GM18499 (cell line): ENCODE data around the gene IGBP1.
"Not testable (repeated sequence)": the region's sequence is repeated elsewhere in the genome, so short reads cannot be mapped to it uniquely, and the experiment has no call there.

Experiments used
- ATAC-seq: cut with Tn5 transposase; IDR thresholded peaks from one replicate; pipeline ENCODE4 v1.9.1; 2021; ENCODE audit warnings: moderate number of reproducible peaks; ENCODE audit not compliant: insufficient read depth, unreplicated experiment

Gene IGBP1

DNA sequence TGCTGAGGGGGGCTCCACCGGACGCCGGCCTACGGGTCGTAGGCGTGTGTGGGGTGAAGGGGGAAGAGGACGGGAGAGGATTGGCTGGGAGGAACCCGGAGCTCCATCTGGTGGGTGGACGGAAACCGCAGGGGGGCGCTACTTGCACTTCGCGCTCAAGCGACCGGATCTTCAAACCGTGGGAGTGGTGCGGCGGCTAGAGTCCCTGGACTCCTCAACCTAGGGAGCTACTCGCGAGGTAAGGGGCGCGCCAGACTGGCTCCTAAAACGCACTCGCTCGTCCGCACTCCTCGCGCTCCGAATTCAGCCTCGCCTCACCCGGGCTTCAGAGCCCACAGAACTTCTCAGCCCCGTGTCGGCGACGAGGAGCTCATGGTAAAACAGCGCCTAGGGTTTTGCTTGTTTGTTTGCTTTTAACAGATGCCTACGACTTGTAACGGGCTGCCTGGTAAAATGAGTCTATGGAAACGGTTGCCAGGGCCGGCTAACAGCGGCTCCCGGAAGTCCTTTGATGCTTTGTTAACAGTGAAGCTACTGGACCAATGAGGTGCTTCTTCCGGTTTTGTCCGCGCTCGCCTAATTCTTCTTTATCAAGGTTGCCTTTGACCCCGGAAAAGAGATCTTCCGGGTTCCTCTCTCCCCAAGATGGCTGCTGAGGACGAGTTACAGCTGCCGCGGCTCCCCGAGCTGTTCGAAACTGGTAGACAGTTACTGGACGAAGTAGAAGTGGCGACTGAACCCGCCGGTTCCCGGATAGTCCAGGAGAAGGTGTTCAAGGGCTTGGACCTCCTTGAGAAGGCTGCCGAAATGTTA is at the start of gene IGBP1:
IGBP1 (plus strand) TSS at position 145 of the 813 bp plus-strand sequence; CDS start at position 646, 501 bp downstream.
- ATAC-seq: peak; percentile 83

DNA sequence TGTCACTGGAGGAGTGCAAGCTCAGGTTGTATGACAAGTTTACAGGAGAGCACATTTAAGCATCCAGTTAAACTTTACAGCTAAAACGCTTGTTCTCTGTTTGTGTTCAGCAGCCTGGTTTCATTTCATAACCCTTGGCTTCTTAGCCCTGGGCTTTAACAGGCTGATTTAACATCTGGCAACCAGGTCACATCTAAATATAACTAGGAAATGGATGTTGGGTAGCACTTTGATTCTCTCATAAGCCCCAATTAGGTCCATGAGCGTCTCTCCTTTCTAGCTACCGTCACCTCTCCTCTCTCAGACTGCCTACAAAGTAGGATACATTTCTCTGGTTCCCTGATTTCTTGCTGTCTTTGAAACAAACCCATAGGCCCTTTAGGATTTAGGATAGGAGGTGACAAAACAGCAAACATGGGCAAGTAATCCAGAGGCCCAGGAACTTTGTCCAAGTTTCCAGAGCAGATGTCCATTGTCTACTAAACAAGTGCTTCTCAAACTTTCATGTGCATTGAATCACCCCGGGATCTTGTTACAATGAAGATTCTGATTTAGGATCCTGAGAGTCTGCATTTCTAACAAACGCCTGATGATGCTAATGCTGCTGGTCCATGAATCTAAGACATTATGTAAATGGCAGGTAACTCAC is 48.5 kb upstream of the IGBP1 start:
- ATAC-seq: no peak

DNA sequence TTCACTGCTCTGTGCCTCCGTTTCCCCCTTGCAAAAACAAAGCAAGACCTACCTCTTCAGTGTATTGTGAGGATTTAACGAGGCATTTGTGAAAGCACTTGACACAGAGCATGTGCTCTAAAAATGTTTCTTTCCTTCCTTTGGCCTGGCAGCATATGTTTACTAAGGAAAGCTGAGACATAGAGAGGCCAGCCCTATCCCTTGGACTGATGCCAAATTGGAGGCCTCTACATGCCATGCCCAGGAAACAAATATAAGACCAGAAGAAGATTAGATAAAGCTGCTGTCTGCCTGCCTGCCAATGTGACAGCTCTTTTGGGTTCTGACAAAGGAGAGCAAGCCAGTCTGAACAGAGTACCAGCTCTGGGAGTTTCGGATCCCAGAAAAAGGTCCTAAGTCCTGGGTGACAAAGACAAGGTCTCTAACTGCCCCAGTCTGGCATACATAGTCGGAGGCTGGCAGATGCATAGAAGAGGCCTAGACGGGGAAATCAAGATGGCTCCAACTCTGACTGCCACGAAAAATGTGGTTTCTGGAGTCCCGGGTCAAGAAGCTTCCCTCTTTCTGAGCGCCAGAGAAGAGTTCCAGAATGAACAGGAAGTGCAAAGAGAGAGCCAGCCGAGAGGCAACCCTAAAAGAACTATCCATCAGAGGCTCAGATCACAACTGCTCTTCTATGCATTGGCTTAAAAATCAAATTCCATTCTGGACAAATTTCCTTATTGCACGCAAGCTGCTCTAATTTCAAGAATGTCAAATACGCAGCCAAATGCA is 45.2 kb upstream of the IGBP1 start:
- ATAC-seq: no peak

DNA sequence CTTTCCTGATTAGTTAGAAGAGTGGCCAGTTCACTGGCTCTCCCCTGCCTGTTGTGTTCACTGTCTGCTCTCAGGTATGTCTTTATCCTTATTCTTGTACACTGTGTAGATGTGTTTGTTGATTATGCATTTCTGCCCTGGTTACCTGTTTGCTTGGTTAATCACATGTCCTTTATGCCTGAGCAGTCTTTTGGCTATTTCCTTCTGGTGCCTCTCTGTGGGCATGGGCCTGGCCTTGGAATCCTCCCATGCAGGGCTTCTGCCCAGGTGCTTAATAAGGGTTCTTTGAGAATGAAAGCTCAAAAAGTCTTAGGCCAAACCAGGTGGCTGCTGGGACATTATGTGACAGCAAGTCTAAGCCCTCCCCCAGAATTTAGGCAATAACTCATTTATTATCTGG is 44.5 kb upstream of the IGBP1 start:
- ATAC-seq: no peak

DNA sequence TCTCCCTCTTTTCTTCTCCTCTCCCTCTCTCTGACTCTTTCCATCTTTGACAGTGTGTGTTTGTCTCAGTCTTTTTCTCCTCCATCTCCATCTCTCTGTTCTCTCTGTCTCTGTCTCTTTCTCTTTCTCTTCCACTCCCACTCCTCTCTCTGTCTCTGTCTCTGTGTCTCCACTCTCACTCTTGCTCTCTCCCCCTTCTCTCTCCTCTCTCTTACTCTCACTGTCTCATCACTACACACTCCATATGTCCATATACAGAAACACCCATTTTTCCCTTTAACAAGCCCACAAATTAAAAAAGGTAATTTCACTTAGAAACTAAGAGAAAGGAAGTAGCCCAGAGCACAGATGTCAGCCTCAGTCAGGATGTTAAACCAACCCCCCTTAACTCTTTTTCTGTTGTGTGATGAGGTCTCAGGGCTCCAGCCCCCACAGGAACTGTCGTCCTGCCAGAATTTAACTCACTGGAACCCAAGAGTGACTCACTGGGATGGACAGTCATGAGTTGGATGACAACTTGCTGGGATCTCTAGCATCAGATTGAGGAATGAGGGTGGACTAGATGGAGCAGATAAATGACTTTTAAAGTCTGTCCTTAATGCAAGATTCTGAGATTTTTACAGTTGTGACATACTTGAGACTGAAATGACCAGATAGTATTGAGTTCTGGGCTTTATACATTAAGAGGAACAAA is 43.5 kb upstream of the IGBP1 start:
- ATAC-seq: no peak

DNA sequence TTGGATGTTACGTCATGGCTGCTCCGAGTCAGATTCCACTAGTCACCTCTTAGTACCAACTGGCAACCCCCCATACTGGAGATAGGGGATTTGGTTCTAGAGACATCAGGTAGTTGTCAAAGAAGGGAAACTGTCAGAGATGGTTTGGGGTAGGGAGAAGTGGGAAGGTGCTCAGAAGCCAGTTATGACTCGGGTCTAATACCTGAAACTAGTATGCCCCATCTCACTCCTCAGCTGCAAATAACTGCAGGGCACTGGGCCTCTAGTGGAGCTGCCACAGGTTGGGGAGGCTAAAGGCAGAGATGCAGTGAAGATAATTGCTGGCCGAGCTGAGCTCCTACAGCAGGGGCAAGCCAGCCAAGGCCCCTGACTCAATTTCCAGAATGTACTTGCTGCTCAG is 41.0 kb upstream of the IGBP1 start:
- no peak for ATAC-seq

DNA sequence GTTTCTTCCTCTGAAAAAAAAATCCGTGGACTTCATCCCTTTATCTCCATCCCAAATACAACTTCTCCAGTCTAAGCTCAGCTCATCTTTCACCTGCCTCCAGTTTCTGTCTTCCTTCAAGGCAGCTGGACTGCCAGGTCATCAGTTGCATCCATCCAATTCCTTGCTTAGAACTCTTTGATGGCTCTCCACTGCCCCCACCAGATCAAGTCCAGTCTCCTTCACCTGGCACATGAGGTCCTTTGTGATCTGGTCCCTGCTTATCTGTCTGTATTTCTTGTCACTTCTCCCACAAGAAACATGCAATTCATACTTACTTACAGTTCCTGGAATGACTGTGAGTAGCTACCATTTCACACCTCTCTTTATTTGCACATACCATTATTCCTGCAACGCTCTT is 37.2 kb upstream of the IGBP1 start:
- ATAC-seq: no peak

DNA sequence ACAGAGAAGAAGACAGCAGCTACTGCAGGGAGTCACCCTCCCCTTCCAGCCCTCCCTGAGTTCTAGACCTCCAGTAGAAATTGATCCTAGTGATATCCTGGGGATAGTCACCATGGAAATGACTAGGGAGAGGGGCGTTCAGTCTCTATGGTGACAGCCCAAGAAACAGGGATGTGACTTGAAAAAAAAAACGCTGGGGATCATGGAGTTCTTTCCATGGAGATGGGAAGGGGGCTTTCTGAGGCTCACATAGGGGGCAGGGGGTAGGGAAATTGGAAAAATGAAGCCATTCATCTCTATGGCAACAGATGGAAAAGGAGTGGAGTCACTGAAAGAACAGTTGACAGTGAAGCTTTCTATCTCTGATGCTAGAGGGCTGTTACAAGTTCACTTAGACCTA is 28.0 kb upstream of the IGBP1 start:
- no peak for ATAC-seq

DNA sequence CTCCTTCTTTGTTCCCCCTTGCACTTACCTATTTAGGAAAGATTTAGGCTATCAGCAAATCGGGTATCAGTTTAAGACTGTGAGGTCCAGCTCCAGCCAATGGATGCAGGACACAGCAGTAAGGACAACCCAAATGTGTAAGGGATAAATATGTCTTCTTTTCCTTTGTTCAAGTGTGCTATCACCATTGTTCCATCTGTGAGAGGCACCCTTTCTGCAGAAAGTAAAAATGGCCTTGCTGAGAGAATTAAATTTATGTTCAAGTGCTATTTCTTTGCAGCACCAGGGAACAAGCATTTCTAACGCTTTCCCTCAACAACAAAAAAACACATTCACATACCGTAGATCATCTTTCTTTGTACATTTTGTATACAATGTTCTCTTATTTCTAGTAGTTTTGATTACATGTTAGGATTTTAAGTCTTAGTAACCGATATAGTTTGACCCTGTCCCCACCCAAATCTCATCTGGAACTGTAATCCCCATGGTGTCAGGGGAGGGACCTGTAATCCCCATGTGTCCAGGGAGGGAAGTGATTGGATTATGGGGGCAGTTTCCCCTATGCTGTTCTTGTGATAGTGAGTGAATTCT is 21.7 kb upstream of the IGBP1 start:
- ATAC-seq: not testable (repeated sequence)

DNA sequence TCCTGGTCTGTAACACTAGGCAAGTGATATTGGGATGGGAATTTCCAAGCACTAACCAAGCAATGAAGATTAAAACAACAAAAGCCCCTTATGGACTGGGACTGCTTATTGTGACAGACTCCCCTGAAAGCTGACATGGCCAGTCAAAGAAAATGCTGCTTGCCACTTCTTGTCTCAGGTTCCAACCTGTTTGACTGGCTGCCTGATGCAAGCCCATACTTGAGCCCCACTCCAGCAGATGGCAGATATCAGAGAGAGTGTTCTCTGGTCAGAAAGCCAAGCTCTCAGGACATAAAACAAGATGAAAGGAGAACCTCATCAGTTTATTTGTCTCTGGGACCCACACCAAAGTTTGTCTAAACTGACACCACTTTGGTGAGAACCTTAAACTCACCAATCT is 15.5 kb upstream of the IGBP1 start:
- no peak for ATAC-seq

DNA sequence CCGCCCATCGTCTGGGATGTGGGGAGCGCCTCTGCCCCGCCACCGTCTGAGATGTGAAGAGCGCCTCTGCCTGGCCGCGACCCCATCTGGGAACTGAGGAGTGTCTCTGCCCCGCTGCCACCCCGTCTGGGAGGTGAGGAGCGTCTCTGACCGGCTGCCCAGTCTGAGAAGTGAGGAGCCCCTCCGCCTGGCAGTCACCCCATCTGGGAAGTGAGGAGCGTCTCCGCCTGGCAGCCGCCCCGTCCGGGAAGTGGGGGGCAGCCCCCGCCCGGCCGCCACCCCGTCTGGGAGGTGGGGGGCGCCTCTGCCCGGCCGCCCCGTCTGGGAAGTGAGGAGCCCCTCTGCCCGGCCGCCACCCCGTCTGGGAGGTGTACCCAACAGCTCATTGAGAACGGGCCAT is 10.2 kb upstream of the IGBP1 start:
- not testable (repeated sequence) for ATAC-seq

DNA sequence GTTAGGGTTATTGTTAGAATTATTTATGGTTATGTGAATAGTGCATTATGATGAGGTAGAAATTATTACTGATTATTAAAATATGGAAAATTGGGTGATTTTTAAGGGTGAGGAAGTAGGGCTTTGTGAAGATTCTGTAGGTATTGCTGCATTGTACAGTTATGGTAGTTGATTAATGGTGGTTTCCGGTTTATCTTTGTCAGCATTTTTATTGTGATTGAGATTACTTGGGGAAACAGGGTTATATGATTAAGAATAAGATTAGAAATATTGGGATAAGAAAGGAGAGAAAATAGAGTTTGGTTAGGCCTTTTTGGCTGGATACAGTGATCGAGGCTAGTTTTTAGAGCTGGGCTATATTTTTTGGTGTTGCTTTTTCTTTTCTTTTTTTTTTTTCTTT is 8.6 kb upstream of the IGBP1 start:
- ATAC-seq: no peak

DNA sequence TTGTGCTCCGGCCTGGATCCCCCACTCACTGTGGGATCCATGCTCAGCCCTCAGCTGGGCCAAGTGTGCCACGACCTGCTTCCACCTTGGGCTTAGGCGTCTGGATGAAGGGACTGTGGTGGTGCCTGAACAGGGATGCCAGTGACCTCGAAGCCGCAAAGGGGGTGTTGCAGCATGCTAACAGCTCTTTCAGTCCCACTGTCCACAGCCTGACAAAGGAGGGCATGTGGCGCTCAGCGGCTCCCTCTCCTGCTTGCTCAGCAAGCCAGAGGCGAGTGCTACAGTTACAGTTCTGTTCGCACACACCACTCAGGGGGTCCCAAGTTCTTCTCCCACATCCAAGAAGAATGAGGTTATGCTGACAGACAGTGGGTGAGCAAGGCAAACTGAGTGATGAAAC is 5.2 kb upstream of the IGBP1 start:
- no peak for ATAC-seq

DNA sequence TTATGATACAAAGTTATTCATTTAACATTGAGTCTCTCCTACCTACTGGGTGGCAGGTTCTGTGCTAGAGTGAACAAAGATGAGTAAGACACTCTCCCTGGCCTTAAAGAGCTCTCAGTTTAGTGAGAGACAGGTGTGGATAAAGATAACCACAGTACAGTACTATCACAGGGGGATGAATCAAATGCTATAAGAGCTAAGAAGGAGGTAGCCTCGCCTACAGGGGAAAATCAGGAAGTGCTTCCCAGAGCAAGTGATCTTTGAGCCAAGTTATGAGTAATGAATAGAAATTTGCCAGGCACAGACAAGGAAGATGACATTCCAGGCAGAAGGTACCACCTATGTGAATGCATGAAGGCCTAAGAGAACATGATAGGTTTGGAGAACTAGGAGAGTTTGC is 3.4 kb upstream of the IGBP1 start:
- ATAC-seq: no peak

DNA sequence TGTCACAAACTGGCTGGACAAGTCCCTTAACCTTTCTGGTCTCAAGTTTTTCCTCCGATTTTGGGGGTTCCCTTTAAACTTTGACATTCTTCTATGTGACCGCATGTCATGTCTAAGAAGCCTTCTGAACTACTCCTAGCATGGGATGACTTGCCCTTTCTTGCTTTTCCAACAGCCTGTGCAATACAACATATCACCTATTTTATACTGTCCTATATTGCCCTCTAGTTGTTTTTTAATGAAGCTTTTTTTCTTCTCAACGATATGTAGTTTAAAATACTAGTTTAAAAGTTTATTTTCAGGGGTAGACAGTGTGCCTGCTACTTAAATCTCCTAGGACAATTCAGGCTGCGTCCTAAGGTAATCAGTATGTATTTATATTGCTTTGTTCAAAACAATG is 1.0 kb upstream of the IGBP1 start:
- no peak for ATAC-seq

DNA sequence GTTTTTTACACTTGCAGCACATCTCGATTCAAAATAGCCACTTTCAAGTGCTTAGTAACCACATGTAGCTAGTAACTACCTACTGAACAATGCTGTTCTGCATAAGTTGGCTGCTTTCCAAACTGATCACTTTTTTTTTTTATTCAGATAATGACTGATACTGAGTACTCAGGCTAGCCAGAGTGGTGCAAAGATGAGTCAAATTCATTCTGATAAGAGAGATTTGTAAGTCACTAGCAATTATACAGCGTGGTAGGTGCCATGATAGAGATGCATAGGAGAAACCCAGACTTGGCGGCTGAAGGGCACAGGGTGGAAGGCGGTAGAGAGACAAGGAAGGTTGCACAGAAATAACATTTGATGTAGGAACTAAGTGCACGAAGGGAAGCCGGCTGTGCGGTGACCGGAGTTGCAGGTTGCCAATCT is 357 bp upstream of the IGBP1 start:
- ATAC-seq: peak; percentile 16

DNA sequence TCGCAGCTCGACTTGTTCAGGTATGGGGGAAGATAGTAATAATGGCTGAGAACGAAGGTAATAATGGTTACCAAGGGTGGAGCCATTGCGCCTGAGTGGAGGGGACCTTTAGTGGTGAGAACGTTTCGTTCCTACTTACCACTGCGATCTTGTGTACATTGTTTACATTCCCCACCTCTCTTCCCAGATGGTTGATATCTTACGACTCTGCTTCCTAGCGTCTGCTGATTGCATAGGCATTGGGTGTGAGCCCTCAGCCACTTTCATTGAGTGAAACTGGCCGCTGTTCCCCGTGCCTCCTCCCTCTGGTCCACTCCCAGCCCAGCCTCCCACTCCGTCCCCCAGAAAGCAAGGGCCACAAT is 850 bp downstream of the IGBP1 start:
- no peak for ATAC-seq

DNA sequence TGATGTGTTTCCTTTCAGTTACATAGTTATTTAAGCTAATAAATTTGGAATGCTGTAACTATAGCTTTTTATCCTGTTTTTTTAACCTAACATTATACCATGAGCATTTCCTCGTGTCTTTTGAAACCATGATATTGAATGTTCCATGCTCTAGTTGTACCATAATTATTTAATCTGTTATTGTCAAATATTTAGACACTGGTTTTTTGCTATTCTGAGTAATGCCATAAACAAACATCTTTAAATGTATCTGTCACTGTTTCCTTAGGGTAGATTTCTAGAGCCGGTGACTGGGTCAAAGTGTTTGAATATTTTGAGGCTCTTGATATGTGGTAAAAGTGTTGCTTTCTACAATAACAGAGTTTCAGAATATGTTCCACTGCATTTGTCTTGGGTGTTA is 5.4 kb downstream of the IGBP1 start:
- no peak for ATAC-seq

DNA sequence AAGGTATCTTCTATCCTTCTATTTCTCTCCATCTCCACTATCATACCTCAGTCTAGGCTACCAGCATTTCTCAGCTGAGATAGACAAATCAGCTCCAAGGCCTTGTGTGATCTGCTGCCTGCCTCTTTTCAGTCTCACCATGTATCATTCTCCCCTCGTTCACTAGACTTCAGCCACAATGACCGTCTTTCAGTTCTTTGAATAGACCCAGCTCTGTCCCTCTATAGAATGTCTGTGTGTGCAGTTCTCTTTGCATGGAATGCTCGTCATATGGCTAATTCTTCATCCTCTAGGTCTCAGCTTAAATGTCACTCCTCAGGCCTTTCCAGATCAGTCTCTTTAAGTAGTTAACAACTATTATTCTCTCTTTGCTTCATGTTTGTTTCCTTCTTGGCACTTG is 6.5 kb downstream of the IGBP1 start:
- ATAC-seq: no peak

DNA sequence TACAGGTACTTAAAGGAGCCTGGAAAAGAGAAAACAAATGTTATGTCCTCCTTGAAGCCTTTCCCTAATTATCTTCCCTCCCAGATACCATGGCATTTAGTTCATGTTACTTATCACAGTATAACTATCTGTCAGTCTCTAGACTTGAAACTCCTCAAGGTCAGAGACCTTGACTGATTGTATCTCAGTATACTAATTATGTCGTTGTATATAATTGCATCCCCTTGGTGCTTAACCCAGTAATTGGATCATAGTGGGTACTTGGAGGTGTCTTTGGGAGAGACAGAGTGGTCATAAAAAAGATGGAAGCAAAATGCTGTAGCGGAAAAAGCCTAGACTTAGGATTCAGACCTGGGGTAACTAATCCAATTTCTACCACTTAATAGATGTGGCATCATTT is 8.1 kb downstream of the IGBP1 start:
- ATAC-seq: no peak
